Transverse colon (tissue), 4 donors: ENCODE measurements around the gene RRM2.

Source experiments
- CTCF ChIP-seq, 5 experiments: fragments of 200-600 bp in 3 of 5; fragments of 450-650 bp in 2 of 5; sonication (generic) in 3 of 5; IDR thresholded peaks; 1 replicate in 2 of 5; 2 replicates in 3 of 5; pipeline ENCODE4 v1.5.1; 2016 to 2017; ENCODE audit warnings: antibody characterized with exemption in 5 of 5, inconsistent platforms in 3 of 5, mild to moderate bottlenecking in 2 of 5, moderate library complexity in 1 of 5
- EP300 ChIP-seq: sonication (generic); formaldehyde crosslinking; IDR thresholded peaks from one replicate; pipeline ENCODE4 v1.6.1; 2017; ENCODE audit warnings: antibody characterized with exemption, low read depth
- POLR2A ChIP-seq: fragments of 450-650 bp; IDR thresholded peaks from one replicate; pipeline ENCODE4 v1.6.1; 2016; ENCODE audit warnings: antibody characterized with exemption, mild to moderate bottlenecking, moderate library complexity
- POLR2AphosphoS5 ChIP-seq, 3 donors: sonication (generic); formaldehyde crosslinking; IDR thresholded peaks; one replicate each; pipeline ENCODE4 v1.6.1; 2016; ENCODE audit warnings: antibody characterized with exemption in 3 of 3

GRCh38 chr2:10145519-10146357, 23.2 kb downstream of the RRM2 start:
- TF ChIP-seq POLR2A (no peak), CTCF (IDR thresholded peaks at IDR 0.05) (no peak), EP300 (no peak), POLR2AphosphoS5 (IDR thresholded peaks at IDR 0.05) (no peak)
